ENCODE results near the gene MKX. TPM values are rescaled to one million over a fixed set of nuclear protein-coding genes. Genes with fewer than 3 reads are reported as not detected.

The MKX gene
- total RNA-seq, 1 donor from 2014 or later, result 0.80 TPM

GRCh38 chr10:27742195-27743011, 3.2 kb downstream of the MKX start:
- peaks cover 26% of the 10 kb centered on the region for H3K27me3 Mint-ChIP-seq (ENCODE audit: unreplicated experiment)
- H3K9me3 Mint-ChIP-seq (ENCODE audit: unreplicated experiment), result no peaks in the 10 kb centered on the region
- no peak overlapping the region for H3K27ac Mint-ChIP-seq (ENCODE audit: unreplicated experiment)
- peak; percentile 60 for TF ChIP-seq CTCF (IDR thresholded peaks at IDR 0.05; ENCODE audit: unreplicated experiment)
- peaks cover 23% of the 10 kb centered on the region for H3K4me1 Mint-ChIP-seq (ENCODE audit: unreplicated experiment)
- H3K4me3 Mint-ChIP-seq (ENCODE audit: unreplicated experiment), result peak overlapping the region; percentile 83
- H3K36me3 Mint-ChIP-seq (ENCODE audit: low read depth, unreplicated experiment), result peaks cover 4% of the 10 kb centered on the region
- DNase-seq (ENCODE audit: low spot score), result peak; percentile 88

GRCh38 chr10:27741173-27742091, 4.2 kb downstream of the MKX start:
- peak overlapping the region; percentile 83 for H3K4me3 Mint-ChIP-seq (ENCODE audit: unreplicated experiment)
- H3K9me3 Mint-ChIP-seq (ENCODE audit: unreplicated experiment), result no peaks in the 10 kb centered on the region
- DNase-seq (ENCODE audit: low spot score), result peak; percentile 11
- no peak for TF ChIP-seq CTCF (IDR thresholded peaks at IDR 0.05; ENCODE audit: unreplicated experiment)
- peaks cover 18% of the 10 kb centered on the region for H3K27me3 Mint-ChIP-seq (ENCODE audit: unreplicated experiment)
- H3K27ac Mint-ChIP-seq (ENCODE audit: unreplicated experiment), result no peak overlapping the region
- H3K4me1 Mint-ChIP-seq (ENCODE audit: unreplicated experiment), result peaks cover 15% of the 10 kb centered on the region
- peaks cover 2% of the 10 kb centered on the region for H3K36me3 Mint-ChIP-seq (ENCODE audit: low read depth, unreplicated experiment)

DNA sequence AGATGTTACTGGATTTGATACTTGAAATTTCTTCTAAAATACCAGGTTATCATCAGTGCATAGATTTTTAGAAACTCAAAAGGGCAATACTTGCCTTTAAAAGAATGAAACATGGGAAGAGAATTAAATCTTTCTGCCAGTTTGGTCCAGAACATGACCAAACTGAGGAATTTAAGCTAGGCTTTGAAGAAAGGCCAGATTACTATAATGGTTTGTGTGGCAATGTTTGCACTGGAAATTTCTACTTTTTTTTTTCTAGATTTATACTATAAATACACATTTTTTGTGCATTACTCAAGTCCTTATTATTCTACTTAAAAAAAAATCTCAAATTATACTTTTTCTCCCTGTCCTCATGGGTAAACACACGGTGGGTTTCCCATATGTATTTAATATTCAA, 9.2 kb downstream of the MKX start:
- H3K27me3 Mint-ChIP-seq (ENCODE audit: unreplicated experiment), result no peaks in the 10 kb centered on the region
- no peak overlapping the region for H3K4me3 Mint-ChIP-seq (ENCODE audit: unreplicated experiment)
- H3K27ac Mint-ChIP-seq (ENCODE audit: unreplicated experiment), result no peak overlapping the region
- no peaks in the 10 kb centered on the region for H3K36me3 Mint-ChIP-seq (ENCODE audit: low read depth, unreplicated experiment)
- TF ChIP-seq CTCF (IDR thresholded peaks at IDR 0.05; ENCODE audit: unreplicated experiment), result no peak
- no peak for DNase-seq (ENCODE audit: low spot score)
- H3K4me1 Mint-ChIP-seq (ENCODE audit: unreplicated experiment), result peaks cover 4% of the 10 kb centered on the region
- H3K9me3 Mint-ChIP-seq (ENCODE audit: unreplicated experiment), result no peaks in the 10 kb centered on the region

DNA sequence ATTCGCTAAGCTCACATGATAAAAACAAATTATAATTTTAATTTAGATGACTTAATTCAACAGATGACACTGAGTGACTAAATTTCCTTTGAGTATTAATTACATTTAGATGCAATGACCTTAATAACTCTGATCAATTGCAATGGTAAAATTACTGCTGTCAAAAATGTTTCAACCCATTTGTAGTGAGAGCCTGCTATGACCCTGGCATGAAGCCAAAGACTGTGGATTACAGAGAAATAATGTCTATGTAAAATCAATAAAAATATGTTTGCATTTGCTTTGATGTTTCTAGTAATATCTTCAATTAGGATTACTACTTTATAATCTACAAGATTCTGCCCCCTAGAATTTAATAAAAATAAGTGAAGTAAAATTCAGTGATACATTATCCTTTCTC, 15.6 kb downstream of the MKX start:
- Mint-ChIP-seq H3K36me3 (ENCODE audit: low read depth, unreplicated experiment) (no peaks in the 10 kb centered on the region), H3K27me3 (ENCODE audit: unreplicated experiment) (no peaks in the 10 kb centered on the region), H3K9me3 (ENCODE audit: unreplicated experiment) (no peaks in the 10 kb centered on the region), H3K4me1 (ENCODE audit: unreplicated experiment) (no peaks in the 10 kb centered on the region), H3K27ac (ENCODE audit: unreplicated experiment) (no peak overlapping the region), H3K4me3 (ENCODE audit: unreplicated experiment) (no peak overlapping the region)
- no peak for DNase-seq (ENCODE audit: low spot score)
- no peak for TF ChIP-seq CTCF (IDR thresholded peaks at IDR 0.05; ENCODE audit: unreplicated experiment)

Measured in endothelial cell (in vitro differentiated cells).